Endometrium (tissue), 2 donors: Measurements from ENCODE around the gene NCKAP1.
"Not testable (repeated sequence)": the region's sequence is repeated elsewhere in the genome, so short reads cannot be mapped to it uniquely, and the experiment has no call there.

Experiments used
- FAIRE-seq: peaks from 2 replicates; lab custom pipeline; 2012; peaks lifted over from hg19 to GRCh38; lab: Jason Lieb, UNC
- donor health status: control.
- donor health status: control.

The NCKAP1 gene

GRCh38 chr2:183035954-183036669, 2.1 kb downstream of the NCKAP1 start:
- FAIRE-seq, result no peak

GRCh38 chr2:183035298-183035953, 2.8 kb downstream of the NCKAP1 start:
- FAIRE-seq, result peak; percentile 57

GRCh38 chr2:183034806-183035205, 3.5 kb downstream of the NCKAP1 start:
- FAIRE-seq, result no peak

GRCh38 chr2:183033951-183034350, 4.3 kb downstream of the NCKAP1 start:
- no peak for FAIRE-seq

GRCh38 chr2:183031911-183032794, 6.1 kb downstream of the NCKAP1 start:
- FAIRE-seq, result no peak

GRCh38 chr2:183029219-183029618, 9.0 kb downstream of the NCKAP1 start:
- no peak for FAIRE-seq

GRCh38 chr2:183028108-183028507, 10.1 kb downstream of the NCKAP1 start:
- FAIRE-seq, result peak; percentile 41

GRCh38 chr2:183027443-183027842, 10.8 kb downstream of the NCKAP1 start:
- no peak for FAIRE-seq

GRCh38 chr2:183026424-183026823, 11.8 kb downstream of the NCKAP1 start:
- no peak for FAIRE-seq

GRCh38 chr2:183025993-183026392, 12.3 kb downstream of the NCKAP1 start:
- FAIRE-seq, result no peak

- peak; percentile 98 for FAIRE-seq
Observed at GRCh38 chr2:183024339-183025095, 13.7 kb downstream of the NCKAP1 start.

- FAIRE-seq, result no peak
Observed at GRCh38 chr2:183022711-183023110, 15.5 kb downstream of the NCKAP1 start.

GRCh38 chr2:183021613-183022012, 16.6 kb downstream of the NCKAP1 start:
- no peak for FAIRE-seq

- no peak for FAIRE-seq
Observed at GRCh38 chr2:183019718-183020442, 18.4 kb downstream of the NCKAP1 start.

GRCh38 chr2:183017845-183018244, 20.4 kb downstream of the NCKAP1 start:
- not testable (repeated sequence) for FAIRE-seq

GRCh38 chr2:183014005-183014404, 24.3 kb downstream of the NCKAP1 start:
- no peak for FAIRE-seq

- FAIRE-seq, result no peak
Observed at GRCh38 chr2:183011743-183012142, 26.5 kb downstream of the NCKAP1 start.

- FAIRE-seq, result no peak
Observed at GRCh38 chr2:183010112-183010511, 28.1 kb downstream of the NCKAP1 start.

- no peak for FAIRE-seq
Observed at GRCh38 chr2:183009249-183009899, 28.9 kb downstream of the NCKAP1 start.

- no peak for FAIRE-seq
Observed at GRCh38 chr2:183001948-183002347, 36.3 kb downstream of the NCKAP1 start.

- FAIRE-seq, result no peak
Observed at GRCh38 chr2:183000846-183001245, 37.4 kb downstream of the NCKAP1 start.
